Stimulated activated CD4-positive, alpha-beta T cell treated with anti-CD3 and anti-CD28 coated beads, Interleukin-1b, Interleukin-23, amount 100 ng/mL, for 1 hour (primary cell): ENCODE measurements around the gene CCDC146.
"Not testable (repeated sequence)": the region's sequence is repeated elsewhere in the genome, so short reads cannot be mapped to it uniquely, and the experiment has no call there.

Experiments used
- DNase-seq, 2 donors: peaks; one replicate each; pipeline ENCODE4 v3.0.0-alpha.2; 2020; ENCODE audit warnings: low read depth in 2 of 2

Gene CCDC146

DNA sequence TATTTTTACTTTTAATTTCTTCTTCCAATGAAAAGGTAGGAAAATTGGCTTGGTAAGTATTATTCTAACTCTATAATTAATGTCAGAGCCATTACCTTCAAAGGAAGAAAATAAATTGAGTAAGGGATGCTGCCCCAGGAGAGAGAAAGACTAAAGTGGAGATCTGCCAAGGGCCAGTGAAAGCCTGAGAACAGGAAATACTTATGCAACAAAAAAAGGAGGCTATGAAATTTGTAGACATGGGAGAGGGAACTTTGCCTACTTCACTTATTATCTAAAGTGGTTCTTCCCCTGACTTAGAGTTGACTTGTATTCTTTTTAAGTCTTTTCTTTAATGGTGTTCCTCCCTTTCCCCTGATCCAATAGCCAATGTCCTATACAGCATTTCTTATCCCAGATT lies 29.8 kb downstream of the CCDC146 start:
- DNase-seq = not testable (repeated sequence)

DNA sequence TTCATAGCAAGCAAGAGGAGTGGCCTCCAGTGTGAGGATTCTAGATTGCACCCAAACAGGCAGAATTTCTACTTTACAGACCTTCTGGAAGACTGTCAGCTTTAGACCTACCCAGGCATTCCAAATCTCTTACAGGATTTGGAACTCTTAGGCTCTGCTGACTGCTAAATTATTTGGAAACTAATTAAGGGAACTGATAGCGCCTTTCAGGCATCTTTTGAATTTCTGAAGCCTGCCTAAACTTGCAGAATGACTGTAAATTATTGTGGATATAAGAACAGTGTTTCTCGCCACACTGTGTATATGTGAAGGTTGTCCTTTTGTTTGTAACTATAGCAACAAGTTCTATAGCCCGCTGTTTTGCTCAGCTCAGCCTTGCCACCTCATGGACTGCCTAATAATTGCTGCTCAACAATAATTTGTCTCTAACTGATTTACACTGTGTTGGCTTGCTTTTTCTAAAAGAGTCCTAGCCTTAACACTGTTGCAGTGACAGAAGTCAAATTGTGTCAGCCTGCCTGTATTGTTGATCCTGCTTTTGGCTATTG lies 32.6 kb downstream of the CCDC146 start:
- DNase-seq = not testable (repeated sequence)

DNA sequence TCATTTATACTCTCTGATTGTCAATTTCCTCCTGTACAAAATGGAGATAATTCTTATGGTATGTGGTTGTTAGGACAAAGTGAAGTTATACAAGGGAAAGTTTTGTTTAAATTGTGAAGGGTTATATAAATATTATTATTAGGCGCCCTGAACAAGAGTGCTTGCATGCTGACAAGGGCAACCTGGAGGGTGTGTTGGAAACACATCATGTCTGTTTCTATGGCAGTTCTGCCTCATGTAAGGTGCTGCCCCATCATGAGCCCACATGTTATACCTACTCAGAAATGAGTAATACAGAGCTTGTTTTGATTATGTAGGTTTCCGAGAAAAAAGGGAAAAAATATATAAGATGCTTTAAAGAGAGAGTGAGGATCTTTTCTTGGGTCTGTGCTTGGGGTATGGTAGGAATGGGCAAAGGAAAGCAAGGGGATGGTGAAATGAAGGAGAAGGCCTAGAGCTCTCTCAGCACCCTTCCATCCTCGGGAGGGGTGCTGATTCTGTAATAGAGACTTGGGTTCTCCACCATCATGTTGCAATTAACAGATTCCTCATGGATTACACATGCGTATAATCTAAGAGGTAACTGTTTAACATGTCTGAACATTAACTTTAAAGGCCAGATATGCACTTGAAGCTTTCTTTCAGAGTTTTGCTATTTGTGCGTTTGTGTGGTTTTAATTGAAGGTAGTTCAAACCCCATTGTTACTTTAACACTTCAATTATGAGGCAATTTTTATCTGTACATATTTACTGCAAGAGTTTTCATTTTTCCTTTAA lies 33.4 kb downstream of the CCDC146 start:
- DNase-seq = not testable (repeated sequence)

DNA sequence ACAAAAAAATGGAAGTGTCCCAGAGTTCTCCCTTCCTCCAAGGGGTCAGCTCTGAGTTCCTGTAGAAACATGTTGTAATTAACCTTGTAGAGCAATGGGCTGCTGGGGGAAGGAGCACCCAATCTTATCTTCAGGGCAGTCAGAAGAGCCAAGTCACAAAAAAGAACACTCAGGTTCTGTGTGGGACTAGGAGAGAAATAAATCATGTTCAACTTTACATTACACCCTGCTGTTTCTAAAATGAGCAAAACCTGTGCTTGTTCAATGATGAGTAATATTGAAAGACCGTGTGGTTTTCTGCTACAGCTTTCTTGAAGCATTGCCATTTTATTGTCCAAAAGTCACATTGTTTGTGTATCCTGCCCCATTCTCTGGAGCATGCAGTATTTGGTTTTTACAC lies 34.6 kb downstream of the CCDC146 start:
- DNase-seq = not testable (repeated sequence)

DNA sequence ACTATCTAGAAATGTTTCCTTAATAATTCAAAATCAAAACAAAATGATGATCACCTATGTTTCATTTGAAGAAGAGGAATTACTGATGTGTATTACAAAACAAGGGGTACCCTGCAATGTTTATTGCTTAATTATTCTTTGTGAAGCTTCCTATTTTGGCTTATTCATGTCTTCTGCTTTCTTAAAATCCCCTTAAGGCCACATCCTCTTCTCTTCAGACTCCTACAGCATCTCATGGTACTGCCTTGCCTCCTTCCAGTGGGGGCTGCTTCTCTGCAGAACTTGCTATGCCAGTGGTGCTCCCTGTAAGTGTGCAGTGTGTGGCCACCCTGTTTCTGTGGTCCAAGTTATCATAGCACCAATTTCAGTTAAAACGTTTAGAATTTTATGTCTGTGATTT lies 35.0 kb downstream of the CCDC146 start:
- no peak for DNase-seq

DNA sequence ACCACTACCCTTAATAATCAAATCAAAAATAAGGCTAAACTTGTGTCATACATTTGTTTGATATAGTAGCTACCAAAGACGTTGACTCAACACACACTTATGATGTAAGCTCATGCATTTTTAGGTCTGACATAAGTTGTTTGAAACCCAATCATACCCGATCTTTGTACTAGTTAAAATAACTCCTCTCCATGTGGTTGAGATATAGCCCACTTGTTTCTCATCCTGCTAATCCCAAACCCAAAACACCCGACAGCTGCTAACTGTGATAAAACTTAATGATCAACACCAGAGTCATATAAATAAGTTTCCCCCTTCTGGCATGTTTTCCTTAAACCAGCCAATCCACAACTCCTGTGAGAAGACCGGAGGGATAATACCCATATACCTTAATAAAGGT lies 48.7 kb downstream of the CCDC146 start:
- not testable (repeated sequence) for DNase-seq

DNA sequence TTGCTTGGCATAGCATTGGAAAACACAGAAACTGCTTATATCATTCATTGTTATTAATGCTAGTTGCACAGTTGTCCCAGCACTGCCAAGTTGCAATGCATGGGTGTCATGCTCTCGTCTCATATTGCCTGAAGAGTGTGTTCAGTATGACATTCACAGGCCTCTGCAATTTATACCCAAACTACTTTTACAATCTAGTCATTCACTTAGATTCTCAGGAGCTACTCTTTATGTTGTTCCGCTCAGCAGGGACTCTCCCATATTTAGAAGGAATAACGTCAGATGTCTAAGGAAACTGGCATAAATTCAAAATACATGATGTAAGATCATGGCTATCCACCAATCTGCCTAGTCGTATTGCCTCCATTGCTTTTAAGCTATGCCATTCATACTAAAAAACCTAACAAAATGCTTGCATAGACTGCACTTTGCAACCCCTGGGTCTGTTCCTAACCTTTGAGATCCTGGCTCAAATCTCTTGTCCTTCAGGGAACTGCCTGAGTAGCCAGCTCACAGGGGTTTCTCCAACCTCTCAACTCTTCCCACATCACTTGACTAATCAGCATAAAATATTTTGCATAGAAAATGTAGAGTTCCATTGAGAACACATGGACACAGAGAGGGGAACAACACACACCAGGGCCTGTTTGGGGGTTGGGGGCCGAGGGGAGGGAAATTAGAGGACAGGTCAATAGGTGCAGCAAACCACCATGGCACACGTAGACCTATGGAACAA lies 50.2 kb downstream of the CCDC146 start:
- not testable (repeated sequence) for DNase-seq

DNA sequence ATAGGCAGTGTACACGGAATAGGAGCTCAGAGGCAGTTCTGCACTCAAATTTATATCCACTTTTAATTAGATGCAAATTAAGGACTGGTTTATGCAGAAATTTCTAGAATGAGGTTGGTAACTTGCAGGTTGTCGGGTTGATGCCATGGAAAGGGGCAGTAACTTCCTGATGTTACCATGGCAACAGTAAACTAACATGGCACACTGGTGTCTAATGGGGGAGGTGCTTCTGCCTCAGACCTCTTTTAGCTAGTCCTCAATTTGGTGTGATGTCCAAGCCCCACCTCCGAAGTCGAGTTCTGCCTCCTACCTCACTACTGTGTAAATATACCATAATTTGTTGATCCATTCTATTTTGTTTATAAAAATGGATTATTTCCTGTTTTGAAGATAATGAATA lies 52.0 kb downstream of the CCDC146 start:
- not testable (repeated sequence) for DNase-seq

DNA sequence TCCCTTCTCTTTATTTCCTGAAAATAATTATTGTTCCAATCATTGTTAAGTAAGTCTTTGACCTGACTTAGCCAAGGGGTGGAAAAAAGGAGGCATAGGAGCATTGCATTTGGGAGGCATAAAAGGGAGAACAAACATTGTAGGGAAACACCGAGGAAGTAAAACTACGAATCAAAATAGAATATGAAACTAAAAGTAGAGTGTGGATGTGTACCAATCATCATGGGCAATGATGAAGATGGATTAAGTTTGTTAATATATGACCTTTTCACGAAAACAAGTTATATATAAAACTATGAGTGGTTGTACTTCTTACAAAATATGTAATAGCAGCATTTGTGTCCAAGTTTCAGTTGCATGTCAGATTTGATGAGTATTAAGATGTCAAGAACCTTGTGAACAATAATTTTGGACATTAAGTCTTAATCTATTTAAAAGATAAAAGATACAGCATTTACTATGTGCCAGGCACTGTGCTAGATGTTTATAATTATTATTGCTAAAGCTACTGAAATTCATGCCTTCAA lies 52.9 kb downstream of the CCDC146 start:
- DNase-seq = not testable (repeated sequence)

DNA sequence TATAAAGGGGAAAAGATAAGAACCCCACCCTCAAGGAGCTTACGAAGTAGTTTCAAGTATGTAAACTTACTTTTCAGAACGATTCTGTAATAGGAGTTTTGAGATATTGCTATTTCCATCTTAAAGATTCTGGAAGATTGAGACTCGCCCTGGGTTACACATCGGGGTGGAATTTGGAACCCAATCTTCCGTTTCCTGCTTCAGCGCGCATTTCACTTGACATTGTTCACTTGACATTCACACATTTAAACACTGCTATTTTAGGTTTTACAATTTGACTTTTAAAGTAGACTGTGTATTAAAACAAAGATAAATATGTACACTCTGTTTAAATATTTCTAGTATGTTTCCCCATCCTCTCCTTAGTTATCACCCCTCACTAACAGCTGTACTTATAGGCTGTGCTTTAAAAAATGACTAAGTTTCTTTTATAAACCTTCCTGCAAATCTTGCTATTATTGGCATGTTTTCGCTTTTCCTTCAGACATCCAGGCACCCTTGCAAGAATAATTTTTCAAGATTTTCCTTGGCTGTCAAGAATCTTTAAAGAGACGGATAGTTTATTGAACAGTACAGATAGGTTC lies 55.0 kb downstream of the CCDC146 start:
- not testable (repeated sequence) for DNase-seq

DNA sequence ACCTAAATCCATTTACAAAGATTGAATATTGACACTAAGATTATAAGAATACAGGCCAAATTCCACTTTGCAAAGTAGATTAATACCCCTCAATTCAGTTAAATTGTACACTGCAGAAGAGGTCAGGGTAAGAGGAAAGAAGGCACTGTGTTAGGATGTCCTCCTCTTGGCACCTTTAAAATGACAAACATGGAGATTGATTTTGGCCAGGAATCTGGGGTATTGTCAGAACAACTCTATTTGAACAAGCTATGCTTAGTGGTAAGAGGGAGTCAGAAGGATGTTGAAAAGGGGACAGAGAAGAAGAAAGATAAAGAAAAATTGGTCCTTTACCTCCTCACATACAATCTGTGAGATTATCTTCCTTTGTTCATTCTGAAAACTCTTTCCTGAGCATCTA lies 55.6 kb downstream of the CCDC146 start:
- DNase-seq = not testable (repeated sequence)

DNA sequence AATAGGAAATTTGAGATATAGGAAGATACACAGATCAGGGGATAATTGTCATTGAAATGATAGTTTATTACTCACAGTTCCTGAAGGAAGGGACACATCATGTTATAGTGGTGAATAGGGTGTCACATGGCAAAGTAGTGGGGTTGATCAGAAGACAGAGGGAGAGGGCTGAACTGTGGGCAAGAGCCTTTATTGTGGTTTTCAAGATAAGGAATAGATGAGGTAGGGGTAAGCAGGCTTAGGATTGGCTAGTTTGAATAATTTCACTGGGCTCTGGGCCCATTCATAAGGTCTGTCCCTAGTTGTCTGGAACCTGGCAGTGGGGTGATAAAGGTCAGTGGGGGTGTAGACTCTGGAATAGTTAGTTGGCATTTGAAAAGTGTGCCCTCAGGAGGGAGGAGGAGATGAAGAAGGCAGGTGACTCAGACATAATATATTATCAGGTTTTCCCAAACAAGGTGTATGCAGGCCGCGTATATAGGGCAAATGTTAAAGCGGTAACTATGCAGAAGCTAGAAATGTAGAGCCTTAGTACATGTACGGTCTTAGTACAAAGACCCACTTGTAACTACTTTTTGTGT lies 58.7 kb downstream of the CCDC146 start:
- DNase-seq = no peak

DNA sequence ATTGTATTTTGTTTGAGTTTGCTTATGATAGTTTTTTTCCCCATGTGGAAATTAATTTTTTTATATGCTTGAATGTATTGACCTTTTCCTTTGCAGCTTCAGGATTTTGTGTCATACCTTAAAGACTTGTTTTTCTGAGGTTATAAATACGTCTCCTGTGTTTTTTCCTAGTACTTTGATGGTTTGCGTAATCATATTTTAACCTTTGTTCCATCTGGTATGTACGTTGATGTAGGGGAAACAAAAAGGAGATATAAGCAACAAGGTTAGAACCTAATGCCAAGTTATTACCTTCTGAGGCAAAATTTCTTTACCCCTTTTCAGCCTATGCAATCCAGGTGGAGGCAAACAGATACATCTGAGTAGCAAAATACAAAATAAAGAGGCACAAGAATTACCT lies 59.3 kb downstream of the CCDC146 start:
- no peak for DNase-seq

DNA sequence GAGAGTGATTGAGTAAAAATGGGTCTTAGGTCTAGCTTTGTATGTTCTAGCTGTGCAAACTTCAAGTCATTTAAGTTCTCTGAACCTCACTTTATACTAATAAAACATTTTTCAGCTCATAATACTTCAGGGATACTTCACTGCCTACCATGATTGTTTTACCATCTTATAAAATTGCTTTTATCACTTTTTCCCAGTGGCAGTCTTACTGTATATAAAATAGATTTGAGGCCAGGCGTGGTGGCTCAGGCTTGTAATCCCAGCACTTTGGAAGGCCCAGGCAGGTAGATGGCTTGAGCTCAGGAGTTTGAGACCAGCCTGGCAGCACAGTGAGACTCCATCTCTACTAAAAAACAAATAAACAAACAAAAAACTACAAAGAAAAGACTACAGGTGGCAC lies 59.8 kb downstream of the CCDC146 start:
- DNase-seq = no peak

DNA sequence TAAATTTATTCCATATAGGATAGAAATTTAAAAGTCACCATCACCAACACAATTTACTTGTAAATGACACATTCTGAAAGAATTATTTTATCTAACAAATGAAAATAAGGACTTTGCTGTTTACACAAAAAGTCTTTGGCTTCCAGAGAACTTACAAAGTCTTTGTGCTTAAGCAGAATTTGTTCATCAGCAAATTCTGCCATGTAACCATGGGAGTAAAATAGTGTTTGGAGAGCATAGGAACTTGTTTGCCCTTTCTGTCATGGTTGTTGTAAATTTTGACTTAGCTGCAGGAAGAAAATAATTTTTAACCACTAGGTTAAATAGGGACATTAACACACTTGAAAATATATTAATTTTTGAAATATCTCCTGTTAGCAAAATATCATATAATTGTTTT lies 62.0 kb downstream of the CCDC146 start:
- DNase-seq = no peak

DNA sequence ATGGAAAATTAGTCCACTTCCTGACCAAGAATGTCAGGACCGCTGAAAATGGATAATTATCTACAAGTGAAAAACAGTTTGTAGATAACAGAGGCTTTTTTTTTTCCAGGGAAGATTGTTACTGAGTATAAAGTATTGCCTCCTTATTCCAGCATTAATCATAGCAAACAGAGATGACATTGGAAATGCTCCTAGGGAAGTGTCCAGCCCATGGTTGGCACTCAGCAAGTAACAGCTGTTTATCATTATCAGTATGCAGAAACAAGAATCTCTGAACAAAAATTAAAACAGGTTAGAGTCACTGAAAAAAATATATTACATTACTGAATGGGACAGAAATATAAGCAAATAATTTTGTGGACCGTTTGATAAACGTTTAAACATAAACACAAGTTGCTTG lies 62.6 kb downstream of the CCDC146 start:
- DNase-seq = no peak

DNA sequence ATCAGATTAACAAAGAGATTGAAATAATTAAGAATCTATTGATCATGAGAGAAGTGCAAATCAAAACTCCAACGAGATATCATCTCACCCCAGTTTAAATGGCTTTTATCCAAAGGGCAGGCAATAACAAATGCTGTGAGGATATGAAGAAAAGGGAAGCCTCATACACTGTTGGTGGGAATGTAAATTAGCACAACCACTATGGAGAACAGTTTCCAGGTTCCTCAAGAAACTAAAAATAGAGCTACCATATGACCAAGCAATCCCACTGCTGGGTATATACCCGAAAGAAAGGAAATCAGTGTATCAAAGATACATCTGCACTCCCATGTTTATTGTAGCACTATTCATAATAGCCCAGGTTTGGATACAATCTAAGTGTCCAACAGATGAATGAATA lies 63.5 kb downstream of the CCDC146 start:
- no peak for DNase-seq

DNA sequence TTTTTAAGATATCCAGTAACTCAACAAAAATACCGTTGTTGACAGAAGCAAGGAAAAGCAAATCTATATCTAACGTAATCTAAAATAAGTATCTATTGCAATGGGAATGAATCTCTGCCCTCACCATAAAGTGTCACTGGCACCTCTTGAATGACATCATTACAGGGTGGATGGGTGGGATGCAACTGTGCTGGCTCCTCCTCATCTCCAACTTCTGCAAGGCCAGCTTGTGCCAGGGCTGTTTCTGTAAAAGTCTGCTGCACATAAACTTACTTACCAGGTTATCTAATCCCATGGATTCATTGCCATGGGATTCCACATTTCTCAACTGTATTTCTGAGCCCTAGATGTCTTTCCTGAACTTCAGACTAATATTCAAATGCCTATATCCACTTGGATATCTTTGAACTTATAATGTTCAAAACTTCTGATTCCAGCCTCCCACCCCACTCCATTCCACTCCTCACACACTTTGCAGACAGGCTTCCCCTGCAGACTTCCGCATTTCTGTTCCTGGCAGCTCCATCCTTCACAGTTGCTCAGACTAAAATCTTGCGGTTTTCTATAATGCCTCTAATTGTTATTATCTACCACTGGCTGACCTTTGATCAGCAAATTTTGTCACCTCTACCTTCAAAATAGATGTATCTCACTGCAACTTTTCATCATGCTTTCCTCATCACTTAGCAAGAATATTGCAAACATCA lies 66.5 kb downstream of the CCDC146 start:
- no peak for DNase-seq

DNA sequence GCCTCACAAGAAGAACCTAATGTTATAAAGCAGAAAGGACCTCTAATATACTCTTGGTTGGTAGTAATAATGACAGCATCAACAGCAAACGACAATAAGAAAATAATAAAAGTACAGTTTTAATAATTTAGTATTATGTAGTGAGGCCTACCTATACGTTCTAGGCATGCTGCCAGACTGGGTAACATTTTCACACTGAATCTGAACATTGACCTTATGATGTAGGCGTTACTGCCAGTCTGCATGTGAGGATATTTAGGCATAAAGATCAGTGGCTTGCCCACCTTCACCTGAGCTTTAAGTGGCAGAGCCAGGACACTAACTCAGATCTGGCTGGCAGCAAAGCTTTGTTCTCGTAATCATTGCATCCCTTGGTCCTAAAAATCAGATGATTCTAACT lies 74.7 kb downstream of the CCDC146 start:
- DNase-seq = no peak

DNA sequence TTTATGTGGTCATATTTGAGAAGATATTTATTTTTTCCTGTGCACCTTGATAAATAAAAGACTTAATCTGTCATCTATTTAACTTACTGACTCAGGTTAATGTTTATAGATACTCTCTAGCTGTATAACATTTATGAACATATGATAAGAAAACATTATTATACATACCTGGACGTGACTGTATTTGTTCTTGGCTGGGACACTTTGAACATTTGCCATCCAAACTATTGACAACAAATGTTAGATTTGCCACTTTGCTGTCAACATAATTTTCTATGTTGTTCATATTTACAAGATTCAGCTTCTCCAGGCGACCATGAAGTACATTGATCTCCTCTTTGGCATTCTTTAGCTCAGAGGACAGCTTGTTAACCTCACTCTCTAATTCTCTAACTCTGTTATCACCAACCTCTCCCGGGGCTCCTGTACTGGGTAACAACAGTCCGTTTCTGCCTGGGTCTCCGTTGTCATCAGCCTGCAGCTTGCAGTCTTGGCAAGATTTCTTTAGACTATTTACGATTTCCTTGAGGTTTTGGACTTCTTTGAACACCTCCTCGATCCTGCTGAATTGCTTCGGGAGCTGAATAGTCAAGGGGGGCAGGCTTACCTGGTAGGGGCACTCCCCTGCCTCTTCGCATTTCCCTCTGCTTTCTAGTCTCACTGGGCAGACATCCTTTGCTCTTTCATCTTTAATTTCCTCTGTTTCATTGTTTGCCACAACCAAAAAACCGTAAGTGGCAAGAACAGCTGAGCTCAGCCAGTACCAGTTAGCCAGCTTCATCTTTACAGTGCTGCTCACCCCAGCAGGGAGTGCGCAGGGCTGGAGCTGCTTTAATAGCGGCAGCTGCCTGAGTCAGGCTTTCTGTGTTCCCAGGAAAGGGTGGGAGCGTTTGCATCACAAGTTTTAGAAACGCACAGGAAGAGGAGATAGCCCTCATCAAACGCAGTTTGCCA lies 76.9 kb downstream of the CCDC146 start, which contains the start of gene FGL2:
Gene FGL2 (minus strand): TSS at position 807 of the 954 bp plus-strand sequence. CDS start 26 bp downstream, at position 781.
- DNase-seq = no peak
